HepG2 (cell line): ENCODE results near the gene PTX4. TPM values are rescaled to one million over a fixed set of nuclear protein-coding genes. Genes with fewer than 3 reads are reported as not detected.

Experiments
- ATAC-seq: fragments of 200-7000 bp; cut with Tn5 transposase; 3 replicates; pipeline ENCODE4 v1.9.1; 2020; ENCODE audit warnings: mild to moderate bottlenecking, moderate library complexity
- BruUV-seq: library from RNA; stranded (reverse); fragments of 400-500 nt; replicated peaks from 2 replicates; lab custom pipeline; 2021; lab: Mats Ljungman, UMichigan
- CTCF ChIA-PET: fragments of 300-600 bp; formaldehyde crosslinking; extraction: SDS; loops from one replicate; lab custom pipeline; 2021; ENCODE audit warnings: low total read pairs, inconsistent platforms, low intra/inter-chr PET ratio; lab: Yijun Ruan, JAX
- POLR2A ChIA-PET: fragments of 350-600 bp; sonication (Branson Sonifier 250); formaldehyde crosslinking; loops from one replicate; lab custom pipeline; 2020; ENCODE audit warnings: antibody characterized with exemption, inconsistent platforms; lab: Yijun Ruan, JAX
- DNase-seq: peaks from one replicate; pipeline ENCODE4 v3.0.0-alpha.2; 2015; ENCODE audit warnings: low spot score
- FAIRE-seq: peaks from 3 replicates; lab custom pipeline; 2011; peaks lifted over from hg19 to GRCh38; lab: Jason Lieb, UNC
- H2AFZ ChIP-seq: one replicate; pipeline ENCODE4 v1.6.1; 2011; ENCODE audit warnings: low read length, inconsistent platforms
- H3K27ac ChIP-seq: fragments of 300-600 bp; 3 replicates; pipeline ENCODE4 v1.8.0; 2011; ENCODE audit warnings: mixed run types, mild to moderate bottlenecking, mixed read lengths, low read length, inconsistent platforms; ENCODE audit not compliant: insufficient read depth; ENCODE audit errors: extremely low read length
- H3K27me3 ChIP-seq, 2 experiments: fragments of 200-600 bp in 1 of 2; 2 replicates in 1 of 2; 3 replicates in 1 of 2; pipeline versions ENCODE4 v1.6.0 to v1.8.0; 2011; ENCODE audit warnings: low read length in 2 of 2, mild to moderate bottlenecking in 2 of 2, moderate library complexity in 2 of 2, inconsistent platforms in 1 of 2; ENCODE audit not compliant: insufficient read depth in 2 of 2, control insufficient read depth in 1 of 2
- H3K36me3 ChIP-seq, 2 experiments: fragments of 200-600 bp in 1 of 2; replicated peaks in 1 of 2; 2 replicates in 1 of 2; 3 replicates in 1 of 2; pipeline versions ENCODE4 v1.5.1 to v1.8.0; 2011; ENCODE audit warnings: low read length in 2 of 2, inconsistent platforms in 1 of 2; ENCODE audit not compliant: insufficient read depth in 2 of 2, control insufficient read depth in 1 of 2
- H3K4me1 ChIP-seq: 2 replicates; pipeline ENCODE4 v1.5.1; 2012; ENCODE audit warnings: low read length, inconsistent platforms; ENCODE audit not compliant: insufficient read depth
- H3K4me2 ChIP-seq: 2 replicates; pipeline ENCODE4 v1.6.0; 2011; ENCODE audit warnings: low read depth, low read length, inconsistent platforms
- H3K4me3 ChIP-seq, 3 experiments: fragments of 200-600 bp in 1 of 3; sonication (generic), shearing (Covaris generic) in 1 of 3; replicated peaks in 1 of 3; 2 replicates each; pipeline ENCODE4 v1.5.1; 2011 to 2016; ENCODE audit warnings: low read length in 3 of 3, inconsistent platforms in 2 of 3, low read depth in 2 of 3, mild to moderate bottlenecking in 2 of 3, control low read depth in 1 of 3, mixed read lengths in 1 of 3; ENCODE audit not compliant: insufficient read depth in 1 of 3
- H3K79me2 ChIP-seq: one replicate; pipeline ENCODE4 v1.6.1; 2011; ENCODE audit warnings: low read length, inconsistent platforms; ENCODE audit not compliant: insufficient read depth
- H3K9ac ChIP-seq: 2 replicates; pipeline ENCODE4 v1.6.0; 2011; ENCODE audit warnings: mild to moderate bottlenecking, low read depth, low read length, inconsistent platforms; ENCODE audit not compliant: insufficient read depth
- H3K9me3 ChIP-seq: 2 replicates; pipeline ENCODE4 v1.5.1; 2012; ENCODE audit warnings: mild to moderate bottlenecking, low read length
- H4K20me1 ChIP-seq: 2 replicates; pipeline ENCODE4 v1.6.0; 2011; ENCODE audit warnings: inconsistent platforms, mild to moderate bottlenecking, low read length, moderate library complexity; ENCODE audit not compliant: insufficient read depth
- ATRX ChIP-seq: sonication (generic); formaldehyde crosslinking; IDR thresholded peaks from 2 replicates; pipeline ENCODE4 v1.4.0; 2020; ENCODE audit warnings: missing genetic modification reagents, borderline replicate concordance
- FOSL1 ChIP-seq: sonication (generic); formaldehyde crosslinking; IDR thresholded peaks from 2 replicates; pipeline ENCODE4 v1.9.0; 2021; ENCODE audit warnings: missing genetic modification reagents, borderline replicate concordance
- HDAC2 ChIP-seq: sonication (generic); formaldehyde crosslinking; IDR thresholded peaks from 2 replicates; pipeline ENCODE4 v1.4.0; 2020; ENCODE audit warnings: missing genetic modification reagents
- KAT7 ChIP-seq: IDR thresholded peaks from 2 replicates; pipeline ENCODE4 v1.6.1; 2018; ENCODE audit warnings: borderline replicate concordance, missing compliant biosample characterization
- NFE2L2 ChIP-seq: fragments of 150-350 bp; IDR thresholded peaks from 2 replicates; pipeline ENCODE4 v1.6.1; 2014; ENCODE audit warnings: low read length
- SRY ChIP-seq: sonication (generic); formaldehyde crosslinking; IDR thresholded peaks from 2 replicates; pipeline ENCODE4 v1.8.0; 2022; ENCODE audit warnings: mild to moderate bottlenecking, missing genetic modification reagents
- ZNF468 ChIP-seq: sonication (generic); formaldehyde crosslinking; IDR thresholded peaks from 2 replicates; pipeline ENCODE4 v1.8.0; 2022; ENCODE audit warnings: mild to moderate bottlenecking, moderate library complexity, missing genetic modification reagents
- ZNF83 ChIP-seq: sonication (generic); formaldehyde crosslinking; IDR thresholded peaks from 2 replicates; pipeline ENCODE4 v1.4.0; 2020; ENCODE audit warnings: missing genetic modification reagents, mild to moderate bottlenecking, borderline replicate concordance
- ZSCAN29 ChIP-seq: sonication (generic); formaldehyde crosslinking; conservative IDR thresholded peaks from 2 replicates; pipeline ENCODE4 v1.4.0; 2020; ENCODE audit warnings: mild to moderate bottlenecking, missing genetic modification reagents
- WGBS: methylation state at CpG from one replicate; pipeline ENCODE4 v1.1.6; 2017; ENCODE audit warnings: low lambda C conversion rate; 5-methylcytosine and 5-hydroxymethylcytosine counted together
- in situ Hi-C: cut with HindIII; loops from 2 replicates; pipeline ENCODE4 v1.10.0; 2017; ENCODE audit warnings: low pct_unique_long_range_greater_than_20kb; ENCODE audit not compliant: extremely low pct_ligation_motif_present
- intact Hi-C: fragments of 100-400 bp; cut with micrococcal nuclease; formaldehyde crosslinking; loops from one replicate; pipeline ENCODE4 v1.10.0; 2022; ENCODE audit not compliant: unreplicated experiment
- polyA plus RNA-seq, 8 experiments: library from polyadenylated mRNA; depleted of rRNA in 3 of 8; stranded (reverse) in 7 of 8; unstranded in 1 of 8; fragments of >200 nt; fragmentation: Illumina TruSeq in 4 of 8; extraction: Trizol in 4 of 8; gene quantifications; 2 replicates each; pipeline versions ENCODE4 v1.2.1 to v1.2.3, GENCODE V29; 2011 to 2016; ENCODE audit warnings: low read depth in 4 of 8, missing spikeins in 1 of 8, mixed read lengths in 1 of 8; ENCODE audit not compliant: insufficient read depth in 1 of 8
- total RNA-seq, 5 experiments: library from RNA; depleted of rRNA; stranded (reverse); fragments of >200 nt; fragmentation: Illumina TruSeq; extraction: Trizol; gene quantifications; 2 replicates each; pipeline ENCODE4 v1.2.3, GENCODE V29; 2016; ENCODE audit warnings: low read depth in 1 of 5
- TF ChIP-seq, protein P1 (sequence below): sonication (generic); formaldehyde crosslinking; IDR thresholded peaks from 2 replicates; pipeline ENCODE4 v1.5.0; 2020; ENCODE audit warnings: missing genetic modification reagents, mild to moderate bottlenecking, borderline replicate concordance
- TF ChIP-seq, protein P2 (sequence below): sonication (generic); formaldehyde crosslinking; conservative IDR thresholded peaks from 2 replicates; pipeline ENCODE4 v1.8.1; 2023; ENCODE audit warnings: missing genetic modification reagents
- TF ChIP-seq, protein P3 (sequence below): sonication (generic); formaldehyde crosslinking; conservative IDR thresholded peaks from 2 replicates; pipeline ENCODE4 v1.8.0; 2022; ENCODE audit warnings: mild to moderate bottlenecking, moderate library complexity, missing genetic modification reagents
- TF ChIP-seq, protein P4 (sequence below): sonication (generic); formaldehyde crosslinking; IDR thresholded peaks from 2 replicates; pipeline ENCODE4 v1.5.0; 2020; ENCODE audit warnings: mild to moderate bottlenecking, missing genetic modification reagents, borderline replicate concordance

Gene PTX4
- total and polyA plus RNA-seq, 2 of the 13 experiments (the other 11 are each of a cell fraction or from before 2014, with no cell fraction given): 0.04 TPM; not detected in 1

DNA sequence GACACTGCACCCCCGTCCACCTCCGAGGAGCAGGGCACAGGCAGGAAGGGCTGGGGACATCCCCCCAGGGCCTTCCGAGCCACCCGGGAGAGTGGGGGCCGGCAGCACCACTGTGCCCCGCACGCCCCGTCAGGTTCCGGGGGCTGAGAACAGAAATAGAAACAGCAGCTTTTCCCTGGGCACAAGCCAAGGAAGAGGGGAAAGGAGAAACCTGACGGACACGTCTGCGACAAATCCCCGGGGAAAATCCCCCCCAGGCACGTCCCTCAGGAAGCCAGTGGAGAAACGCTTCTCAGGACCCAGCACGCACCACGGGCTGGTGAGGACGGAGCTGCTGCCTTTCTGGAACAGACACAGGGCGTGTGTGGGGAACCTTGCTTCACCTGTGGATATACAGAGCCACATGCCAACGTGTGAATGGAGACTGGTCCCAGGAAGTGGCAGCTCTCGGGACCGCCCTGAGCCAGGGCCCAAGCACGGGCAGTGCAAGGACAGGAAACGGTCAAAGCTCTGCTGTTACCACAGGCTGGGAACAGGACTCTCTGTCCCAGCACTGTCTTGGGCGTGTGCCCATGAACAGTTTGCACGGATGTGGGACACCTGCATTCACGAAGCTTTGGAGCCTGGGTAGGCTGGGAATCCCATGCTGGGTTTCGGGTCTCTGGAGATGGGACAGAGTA is 43.5 kb upstream of the PTX4 start:
- FAIRE-seq (no peak), DNase-seq (no peak), ATAC-seq (no peak)
- no peak overlapping the region for H3K4me3 ChIP-seq
- ChIA-PET POLR2A (no interaction called here), CTCF (no interaction called here)
- 90% methylated on average over 21 of the region's 28 CpGs for WGBS
- no peak overlapping the region for H3K27ac ChIP-seq
- no peaks in the 10 kb centered on the region for H4K20me1 ChIP-seq
- no TSS peak for BruUV-seq
- no peaks in the 10 kb centered on the region for H3K9me3 ChIP-seq
- H3K4me1 ChIP-seq: peaks cover 12% of the 10 kb centered on the region
- no peaks in the 10 kb centered on the region for H3K79me2 ChIP-seq
- in situ Hi-C loops: no loop called here
- no peaks in the 10 kb centered on the region for H3K27me3 ChIP-seq
- H3K9ac ChIP-seq: no peak overlapping the region
- TF ChIP-seq, protein P1, sequence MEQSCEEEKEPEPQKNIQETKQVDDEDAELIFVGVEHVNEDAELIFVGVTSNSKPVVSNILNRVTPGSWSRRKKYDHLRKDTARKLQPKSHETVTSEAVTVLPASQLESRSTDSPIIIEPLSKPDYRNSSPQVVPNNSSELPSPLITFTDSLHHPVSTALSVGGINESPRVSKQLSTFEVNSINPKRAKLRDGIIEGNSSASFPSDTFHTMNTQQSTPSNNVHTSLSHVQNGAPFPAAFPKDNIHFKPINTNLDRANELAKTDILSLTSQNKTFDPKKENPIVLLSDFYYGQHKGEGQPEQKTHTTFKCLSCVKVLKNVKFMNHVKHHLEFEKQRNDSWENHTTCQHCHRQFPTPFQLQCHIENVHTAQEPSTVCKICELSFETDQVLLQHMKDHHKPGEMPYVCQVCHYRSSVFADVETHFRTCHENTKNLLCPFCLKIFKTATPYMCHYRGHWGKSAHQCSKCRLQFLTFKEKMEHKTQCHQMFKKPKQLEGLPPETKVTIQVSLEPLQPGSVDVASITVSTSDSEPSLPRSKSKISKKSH (CRISPR knock-in tag): no peak
- TF ChIP-seq ZNF83 (CRISPR knock-in tag): no peak
- no peak for TF ChIP-seq KAT7 (CRISPR knock-in tag)
- no peak for TF ChIP-seq HDAC2 (CRISPR knock-in tag)
- TF ChIP-seq, protein P2, sequence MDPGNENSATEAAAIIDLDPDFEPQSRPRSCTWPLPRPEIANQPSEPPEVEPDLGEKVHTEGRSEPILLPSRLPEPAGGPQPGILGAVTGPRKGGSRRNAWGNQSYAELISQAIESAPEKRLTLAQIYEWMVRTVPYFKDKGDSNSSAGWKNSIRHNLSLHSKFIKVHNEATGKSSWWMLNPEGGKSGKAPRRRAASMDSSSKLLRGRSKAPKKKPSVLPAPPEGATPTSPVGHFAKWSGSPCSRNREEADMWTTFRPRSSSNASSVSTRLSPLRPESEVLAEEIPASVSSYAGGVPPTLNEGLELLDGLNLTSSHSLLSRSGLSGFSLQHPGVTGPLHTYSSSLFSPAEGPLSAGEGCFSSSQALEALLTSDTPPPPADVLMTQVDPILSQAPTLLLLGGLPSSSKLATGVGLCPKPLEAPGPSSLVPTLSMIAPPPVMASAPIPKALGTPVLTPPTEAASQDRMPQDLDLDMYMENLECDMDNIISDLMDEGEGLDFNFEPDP: no peak
- TF ChIP-seq SRY (CRISPR knock-in tag): no peak
- TF ChIP-seq NFE2L2: no peak
- TF ChIP-seq FOSL1 (CRISPR knock-in tag): no peak
- TF ChIP-seq ZSCAN29 (CRISPR knock-in tag): no peak
- TF ChIP-seq ZNF468 (CRISPR knock-in tag): no peak
- no peak for TF ChIP-seq ATRX (CRISPR knock-in tag)
- TF ChIP-seq, protein P3, sequence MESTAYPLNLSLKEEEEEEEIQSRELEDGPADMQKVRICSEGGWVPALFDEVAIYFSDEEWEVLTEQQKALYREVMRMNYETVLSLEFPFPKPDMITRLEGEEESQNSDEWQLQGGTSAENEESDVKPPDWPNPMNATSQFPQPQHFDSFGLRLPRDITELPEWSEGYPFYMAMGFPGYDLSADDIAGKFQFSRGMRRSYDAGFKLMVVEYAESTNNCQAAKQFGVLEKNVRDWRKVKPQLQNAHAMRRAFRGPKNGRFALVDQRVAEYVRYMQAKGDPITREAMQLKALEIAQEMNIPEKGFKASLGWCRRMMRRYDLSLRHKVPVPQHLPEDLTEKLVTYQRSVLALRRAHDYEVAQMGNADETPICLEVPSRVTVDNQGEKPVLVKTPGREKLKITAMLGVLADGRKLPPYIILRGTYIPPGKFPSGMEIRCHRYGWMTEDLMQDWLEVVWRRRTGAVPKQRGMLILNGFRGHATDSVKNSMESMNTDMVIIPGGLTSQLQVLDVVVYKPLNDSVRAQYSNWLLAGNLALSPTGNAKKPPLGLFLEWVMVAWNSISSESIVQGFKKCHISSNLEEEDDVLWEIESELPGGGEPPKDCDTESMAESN (CRISPR knock-in tag): no peak
- TF ChIP-seq, protein P4, sequence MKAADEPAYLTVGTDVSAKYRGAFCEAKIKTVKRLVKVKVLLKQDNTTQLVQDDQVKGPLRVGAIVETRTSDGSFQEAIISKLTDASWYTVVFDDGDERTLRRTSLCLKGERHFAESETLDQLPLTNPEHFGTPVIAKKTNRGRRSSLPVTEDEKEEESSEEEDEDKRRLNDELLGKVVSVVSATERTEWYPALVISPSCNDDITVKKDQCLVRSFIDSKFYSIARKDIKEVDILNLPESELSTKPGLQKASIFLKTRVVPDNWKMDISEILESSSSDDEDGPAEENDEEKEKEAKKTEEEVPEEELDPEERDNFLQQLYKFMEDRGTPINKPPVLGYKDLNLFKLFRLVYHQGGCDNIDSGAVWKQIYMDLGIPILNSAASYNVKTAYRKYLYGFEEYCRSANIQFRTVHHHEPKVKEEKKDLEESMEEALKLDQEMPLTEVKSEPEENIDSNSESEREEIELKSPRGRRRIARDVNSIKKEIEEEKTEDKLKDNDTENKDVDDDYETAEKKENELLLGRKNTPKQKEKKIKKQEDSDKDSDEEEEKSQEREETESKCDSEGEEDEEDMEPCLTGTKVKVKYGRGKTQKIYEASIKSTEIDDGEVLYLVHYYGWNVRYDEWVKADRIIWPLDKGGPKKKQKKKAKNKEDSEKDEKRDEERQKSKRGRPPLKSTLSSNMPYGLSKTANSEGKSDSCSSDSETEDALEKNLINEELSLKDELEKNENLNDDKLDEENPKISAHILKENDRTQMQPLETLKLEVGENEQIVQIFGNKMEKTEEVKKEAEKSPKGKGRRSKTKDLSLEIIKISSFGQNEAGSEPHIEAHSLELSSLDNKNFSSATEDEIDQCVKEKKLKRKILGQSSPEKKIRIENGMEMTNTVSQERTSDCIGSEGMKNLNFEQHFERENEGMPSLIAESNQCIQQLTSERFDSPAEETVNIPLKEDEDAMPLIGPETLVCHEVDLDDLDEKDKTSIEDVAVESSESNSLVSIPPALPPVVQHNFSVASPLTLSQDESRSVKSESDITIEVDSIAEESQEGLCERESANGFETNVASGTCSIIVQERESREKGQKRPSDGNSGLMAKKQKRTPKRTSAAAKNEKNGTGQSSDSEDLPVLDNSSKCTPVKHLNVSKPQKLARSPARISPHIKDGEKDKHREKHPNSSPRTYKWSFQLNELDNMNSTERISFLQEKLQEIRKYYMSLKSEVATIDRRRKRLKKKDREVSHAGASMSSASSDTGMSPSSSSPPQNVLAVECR (CRISPR knock-in tag): no peak
- no peak overlapping the region for H2AFZ ChIP-seq
- no peaks in the 10 kb centered on the region for H3K36me3 ChIP-seq
- intact Hi-C loops: no loop called here
- H3K4me2 ChIP-seq: no peak overlapping the region
